D341Med (cell line): Measurements from ENCODE around the gene LHPP.

Experiments
- DNase-seq: peaks from one replicate; pipeline ENCODE4 v3.0.0; 2012; ENCODE audit warnings: low spot score

Gene LHPP

GRCh38 chr10:124521429-124521871, 59.8 kb downstream of the LHPP start:
- no peak for DNase-seq

- no peak for DNase-seq
Observed at GRCh38 chr10:124522131-124522932, 60.7 kb downstream of the LHPP start.

- no peak for DNase-seq
Observed at GRCh38 chr10:124522933-124523871, 61.6 kb downstream of the LHPP start.

- DNase-seq, result no peak
Observed at GRCh38 chr10:124523901-124524300, 62.3 kb downstream of the LHPP start.

- DNase-seq, result no peak
Observed at GRCh38 chr10:124524991-124525653, 63.5 kb downstream of the LHPP start.

GRCh38 chr10:124525751-124526600, 64.4 kb downstream of the LHPP start:
- no peak for DNase-seq

GRCh38 chr10:124526621-124527267, 65.1 kb downstream of the LHPP start:
- no peak for DNase-seq

- DNase-seq, result no peak
Observed at GRCh38 chr10:124527874-124528395, 66.3 kb downstream of the LHPP start.

GRCh38 chr10:124529661-124530214, 68.1 kb downstream of the LHPP start:
- DNase-seq, result no peak

- DNase-seq, result peak; percentile 89
Observed at GRCh38 chr10:124530215-124530665, 68.6 kb downstream of the LHPP start.

- no peak for DNase-seq
Observed at GRCh38 chr10:124530816-124531215, 69.2 kb downstream of the LHPP start.

- DNase-seq, result no peak
Observed at GRCh38 chr10:124532106-124532641, 70.6 kb downstream of the LHPP start.

- no peak for DNase-seq
Observed at GRCh38 chr10:124532788-124533187, 71.2 kb downstream of the LHPP start.

GRCh38 chr10:124533266-124533665, 71.6 kb downstream of the LHPP start:
- no peak for DNase-seq

GRCh38 chr10:124534231-124534798, 72.7 kb downstream of the LHPP start:
- no peak for DNase-seq

- no peak for DNase-seq
Observed at GRCh38 chr10:124534826-124535601, 73.4 kb downstream of the LHPP start.

GRCh38 chr10:124535731-124536495, 74.3 kb downstream of the LHPP start:
- DNase-seq, result no peak

GRCh38 chr10:124536496-124537050, 75.0 kb downstream of the LHPP start:
- no peak for DNase-seq
